Karpas-422 (cell line): ENCODE results near the gene OR5I1. TPM values are rescaled to one million over a fixed set of nuclear protein-coding genes. Genes with fewer than 3 reads are reported as not detected.

Source experiments
- DNase-seq: peaks from one replicate; pipeline ENCODE4 v3.0.0-alpha.2; 2015
- H2AFZ ChIP-seq: fragments of 200-600 bp; sonication (generic); 2 replicates; pipeline ENCODE4 v1.6.1; 2014; ENCODE audit warnings: antibody characterized with exemption, low read length, mixed read lengths
- H3K27ac ChIP-seq: fragments of 200-600 bp; sonication (generic); 2 replicates; pipeline ENCODE4 v1.5.1; 2014; ENCODE audit warnings: mild to moderate bottlenecking, low read length, moderate library complexity
- H3K27me3 ChIP-seq: fragments of 200-600 bp; sonication (generic); 2 replicates; pipeline ENCODE4 v1.6.1; 2014; ENCODE audit warnings: low read length, mixed read lengths
- H3K36me3 ChIP-seq: fragments of 200-600 bp; sonication (generic); 2 replicates; pipeline ENCODE4 v1.6.1; 2014; ENCODE audit warnings: low read length, mixed read lengths; ENCODE audit not compliant: insufficient read depth
- H3K4me1 ChIP-seq: fragments of 200-600 bp; sonication (generic); 2 replicates; pipeline ENCODE4 v1.6.1; 2014; ENCODE audit warnings: mild to moderate bottlenecking, low read length, mixed read lengths
- H3K4me2 ChIP-seq: fragments of 200-600 bp; sonication (generic); 2 replicates; pipeline ENCODE4 v1.6.1; 2014; ENCODE audit warnings: low read length, low read depth, mild to moderate bottlenecking; ENCODE audit not compliant: poor library complexity, severe bottlenecking
- H3K4me3 ChIP-seq: fragments of 200-600 bp; sonication (generic); 2 replicates; pipeline ENCODE4 v1.5.1; 2014; ENCODE audit warnings: mild to moderate bottlenecking, antibody characterized with exemption, low read length, mixed read lengths
- H3K79me2 ChIP-seq: fragments of 200-600 bp; sonication (generic); 2 replicates; pipeline ENCODE4 v1.6.1; 2014; ENCODE audit warnings: mild to moderate bottlenecking, low read length, mixed read lengths
- H3K9ac ChIP-seq: fragments of 200-600 bp; sonication (generic); 2 replicates; pipeline ENCODE4 v1.6.0; 2014; ENCODE audit warnings: low read length
- H3K9me2 ChIP-seq: fragments of 200-600 bp; sonication (generic), shearing (Covaris generic); replicated peaks from 2 replicates; pipeline ENCODE4 v1.6.0; 2014; ENCODE audit warnings: mild to moderate bottlenecking, low read length, moderate library complexity; ENCODE audit not compliant: insufficient read depth
- H3K9me3 ChIP-seq: fragments of 300-700, 200-600 bp; sonication (generic); 2 replicates; pipeline ENCODE4 v1.6.1; 2014; ENCODE audit warnings: low read length, mixed read lengths
- H4K20me1 ChIP-seq: fragments of 200-600 bp; sonication (generic); 2 replicates; pipeline ENCODE4 v1.6.1; 2014; ENCODE audit warnings: mild to moderate bottlenecking, antibody characterized with exemption, low read length, low read depth; ENCODE audit not compliant: insufficient read depth
- total RNA-seq: library from RNA; depleted of rRNA; stranded (reverse); fragments of >200 nt; shearing (Covaris generic); gene quantifications from 2 replicates; pipeline ENCODE4 v1.2.3, GENCODE V29; 2014; ENCODE audit warnings: low replicate concordance; rRNA removed

Gene OR5I1
- not detected in 2 replicates for total RNA-seq

- H3K9me3 ChIP-seq = peaks cover 13% of the 10 kb centered on the region
- H3K9me2 ChIP-seq = no peaks in the 10 kb centered on the region
- H3K27ac ChIP-seq = no peak within 1 kb of the TSS
- H4K20me1 ChIP-seq = no peaks in the 10 kb centered on the region
- no peak for DNase-seq
- H3K4me3 ChIP-seq = no peak within 1 kb of the TSS
- no peaks in the 10 kb centered on the region for H3K79me2 ChIP-seq
- H3K4me1 ChIP-seq = no peaks in the 10 kb centered on the region
- no peaks in the 10 kb centered on the region for H3K27me3 ChIP-seq
- H3K36me3 ChIP-seq = no peaks in the 10 kb centered on the region
- H3K4me2 ChIP-seq = no peak within 1 kb of the TSS
- H2AFZ ChIP-seq = no peak within 1 kb of the TSS
- no peak within 1 kb of the TSS for H3K9ac ChIP-seq
Measured at GRCh38 chr11:55936300-55936699, at the start of gene OR5I1. Gene OR5I1, minus strand, starts transcription at chr11:55936400. Its CDS starts 0 bp downstream, at chr11:55936400.

- no peak overlapping the region for H3K4me3 ChIP-seq
- H3K79me2 ChIP-seq = no peaks in the 10 kb centered on the region
- no peak for DNase-seq
- no peaks in the 10 kb centered on the region for H3K9me2 ChIP-seq
- peaks cover 13% of the 10 kb centered on the region for H3K9me3 ChIP-seq
- H3K4me1 ChIP-seq = no peaks in the 10 kb centered on the region
- no peak overlapping the region for H3K9ac ChIP-seq
- H3K27ac ChIP-seq = no peak overlapping the region
- H2AFZ ChIP-seq = no peak overlapping the region
- no peak overlapping the region for H3K4me2 ChIP-seq
- H4K20me1 ChIP-seq = no peaks in the 10 kb centered on the region
- no peaks in the 10 kb centered on the region for H3K27me3 ChIP-seq
- H3K36me3 ChIP-seq = no peaks in the 10 kb centered on the region
Measured at GRCh38 chr11:55970935-55971334, 34.7 kb upstream of the OR5I1 start.

- H3K9ac ChIP-seq = no peak within 1 kb of the TSS
- no peaks in the 10 kb centered on the region for H3K36me3 ChIP-seq
- H3K79me2 ChIP-seq = no peaks in the 10 kb centered on the region
- H3K4me2 ChIP-seq = no peak within 1 kb of the TSS
- no peaks in the 10 kb centered on the region for H3K9me2 ChIP-seq
- DNase-seq = no peak
- H3K9me3 ChIP-seq = peaks cover 13% of the 10 kb centered on the region
- no peaks in the 10 kb centered on the region for H3K4me1 ChIP-seq
- no peaks in the 10 kb centered on the region for H3K27me3 ChIP-seq
- no peak within 1 kb of the TSS for H3K4me3 ChIP-seq
- H3K27ac ChIP-seq = no peak within 1 kb of the TSS
- H4K20me1 ChIP-seq = no peaks in the 10 kb centered on the region
- no peak within 1 kb of the TSS for H2AFZ ChIP-seq
Measured at GRCh38 chr11:55969845-55970244, 33.6 kb upstream of the OR5I1 start, which contains the start of gene OR10AG1. Gene OR10AG1, minus strand, starts transcription at chr11:55969945. Its CDS starts 38 bp downstream, at chr11:55969907.

DNA sequence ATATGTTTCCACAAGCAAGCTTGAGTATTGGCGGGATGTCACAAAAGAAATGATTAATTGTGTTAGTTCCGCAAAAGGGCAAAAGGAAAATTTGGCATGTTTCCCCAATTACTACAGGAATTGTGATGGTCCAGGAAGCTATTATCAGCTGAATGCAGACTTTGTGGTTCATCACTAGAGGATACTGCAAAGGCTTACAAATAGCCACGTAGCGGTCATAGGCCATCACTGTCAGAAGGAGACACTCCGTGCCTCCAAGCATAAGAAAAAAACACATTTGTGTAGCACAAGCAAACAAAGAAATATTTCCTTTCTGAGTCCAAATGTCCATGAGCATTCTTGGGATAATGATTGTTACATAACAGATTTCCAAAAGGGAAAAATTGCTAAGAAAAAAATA lies 31.7 kb upstream of the OR5I1 start:
- Histone ChIP-seq H4K20me1 (no peaks in the 10 kb centered on the region), H3K9me3 (peaks cover 13% of the 10 kb centered on the region), H3K27ac (no peak overlapping the region), H3K4me2 (no peak overlapping the region), H3K27me3 (no peaks in the 10 kb centered on the region), H3K9ac (no peak overlapping the region), H3K9me2 (no peaks in the 10 kb centered on the region), H2AFZ (no peak overlapping the region), H3K79me2 (no peaks in the 10 kb centered on the region), H3K4me3 (no peak overlapping the region), H3K4me1 (no peaks in the 10 kb centered on the region), H3K36me3 (no peaks in the 10 kb centered on the region)
- no peak for DNase-seq

DNA sequence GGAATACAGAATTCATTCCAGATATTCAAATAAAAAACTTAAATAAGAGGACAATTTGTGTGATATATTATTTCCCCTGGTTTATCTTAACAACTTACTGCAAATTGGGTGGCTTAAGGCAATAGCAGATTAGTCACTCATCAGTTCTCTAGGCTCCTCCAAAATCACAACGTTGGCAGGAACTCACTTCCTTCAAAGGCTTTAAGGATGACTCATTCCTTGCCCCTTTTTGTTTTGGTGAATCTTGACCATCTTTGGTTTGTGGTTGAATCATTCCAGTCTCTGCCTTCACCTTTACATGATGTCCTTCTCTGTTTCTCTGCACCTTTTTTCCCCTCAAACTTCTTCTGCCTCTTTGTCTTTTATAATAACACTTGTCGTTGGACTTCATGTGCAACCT lies 30.2 kb upstream of the OR5I1 start:
- no peak overlapping the region for H3K9ac ChIP-seq
- H3K36me3 ChIP-seq = no peaks in the 10 kb centered on the region

DNA sequence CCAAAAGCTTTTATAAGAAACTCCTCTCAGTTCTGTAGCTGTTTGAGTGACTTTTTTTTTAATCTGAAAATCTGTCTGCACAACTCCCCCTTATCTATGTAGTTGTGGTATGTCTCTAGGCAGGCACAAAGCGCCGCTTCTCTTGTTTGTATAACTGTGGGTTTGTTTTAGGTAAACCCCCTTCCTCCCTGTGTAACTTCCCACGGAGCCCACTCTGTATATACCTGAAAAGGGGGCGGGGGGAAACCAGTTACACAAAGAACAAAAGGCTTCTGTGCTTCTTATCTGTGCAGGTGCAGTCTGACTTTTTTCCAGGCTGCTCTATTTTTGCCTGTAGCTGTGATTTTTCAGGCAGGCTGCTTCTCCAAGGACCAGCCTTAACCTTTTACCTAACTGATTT lies 20.3 kb upstream of the OR5I1 start:
- Histone ChIP-seq H3K4me3 (no peak overlapping the region), H3K9me2 (no peaks in the 10 kb centered on the region), H3K27ac (no peak overlapping the region), H4K20me1 (no peaks in the 10 kb centered on the region), H2AFZ (no peak overlapping the region), H3K4me1 (no peaks in the 10 kb centered on the region), H3K27me3 (no peaks in the 10 kb centered on the region), H3K79me2 (no peaks in the 10 kb centered on the region), H3K36me3 (no peaks in the 10 kb centered on the region), H3K9ac (no peak overlapping the region), H3K9me3 (no peaks in the 10 kb centered on the region), H3K4me2 (no peak overlapping the region)
- no peak for DNase-seq

More for the DNA sequence above, 30.2 kb upstream of the OR5I1 start:
- no peaks in the 10 kb centered on the region for H3K9me2 ChIP-seq
- H4K20me1 ChIP-seq = no peaks in the 10 kb centered on the region
- H3K4me3 ChIP-seq = no peak overlapping the region
- H3K9me3 ChIP-seq = peaks cover 13% of the 10 kb centered on the region
- H2AFZ ChIP-seq = no peak overlapping the region
- no peaks in the 10 kb centered on the region for H3K27me3 ChIP-seq
- no peak overlapping the region for H3K27ac ChIP-seq
- H3K4me2 ChIP-seq = no peak overlapping the region
- H3K79me2 ChIP-seq = no peaks in the 10 kb centered on the region
- no peak for DNase-seq
- H3K4me1 ChIP-seq = no peaks in the 10 kb centered on the region

DNA sequence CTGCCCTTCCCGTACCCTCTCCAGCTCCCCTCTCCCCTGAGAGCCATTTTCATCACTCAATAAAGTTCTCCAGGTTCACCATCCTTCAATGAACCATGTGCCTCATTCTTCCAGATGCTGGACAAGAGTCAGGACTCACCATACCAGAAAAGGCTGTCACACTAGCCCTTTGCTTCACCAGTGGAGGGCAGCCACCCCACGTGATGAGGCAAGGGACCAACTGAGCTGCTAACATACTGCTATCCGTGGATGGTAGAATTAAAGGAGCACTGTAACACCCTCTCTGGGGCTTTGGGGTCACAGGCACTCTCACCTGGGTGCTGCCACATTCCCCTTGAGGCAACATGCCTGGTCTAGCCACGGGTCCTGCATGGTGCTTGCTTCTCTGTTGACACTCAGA lies 13.1 kb upstream of the OR5I1 start:
- Histone ChIP-seq H3K79me2 (no peaks in the 10 kb centered on the region), H3K9me2 (no peaks in the 10 kb centered on the region), H3K36me3 (no peaks in the 10 kb centered on the region), H3K27ac (no peak overlapping the region), H3K4me1 (no peaks in the 10 kb centered on the region), H3K4me2 (no peak overlapping the region), H3K9ac (no peak overlapping the region), H3K4me3 (no peak overlapping the region), H3K9me3 (0 out of 2 replicates have a peak, but pooled peaks cover 4% of the 10 kb centered on the region), H4K20me1 (no peaks in the 10 kb centered on the region), H3K27me3 (no peaks in the 10 kb centered on the region), H2AFZ (no peak overlapping the region)
- DNase-seq = no peak

GRCh38 chr11:55942785-55943392 lies 6.7 kb upstream of the OR5I1 start:
- H3K4me3 ChIP-seq = no peak overlapping the region
- no peak overlapping the region for H3K4me2 ChIP-seq
- peak; percentile 74 for DNase-seq
- H3K36me3 ChIP-seq = no peaks in the 10 kb centered on the region
- no peaks in the 10 kb centered on the region for H4K20me1 ChIP-seq
- H3K4me1 ChIP-seq = no peaks in the 10 kb centered on the region
- no peaks in the 10 kb centered on the region for H3K79me2 ChIP-seq
- H3K27ac ChIP-seq = no peak overlapping the region
- H2AFZ ChIP-seq = no peak overlapping the region
- H3K9me2 ChIP-seq = no peaks in the 10 kb centered on the region
- no peaks in the 10 kb centered on the region for H3K27me3 ChIP-seq
- no peaks in the 10 kb centered on the region for H3K9me3 ChIP-seq
- H3K9ac ChIP-seq = no peak overlapping the region
